SK-N-MC (cell line): ENCODE data around the gene COPZ1.
A peak's percentile ranks its signal among the peaks of the same experiment; 100 is the strongest.

Experiments used
- EZH2 ChIP-seq: fragments of 200-600 bp; sonication (generic); IDR thresholded peaks from one replicate; pipeline ENCODE4 v1.6.1; 2017; ENCODE audit warnings: antibody characterized with exemption
- FOXP2 ChIP-seq: optimal IDR thresholded peaks from 2 replicates; pipeline ENCODE3; 2011; ENCODE audit warnings: mild to moderate bottlenecking, moderate library complexity; ENCODE audit not compliant: insufficient read depth; ENCODE audit errors: extremely low read length, control extremely low read depth
- POLR2AphosphoS5 ChIP-seq: IDR thresholded peaks from 2 replicates; pipeline ENCODE4 v1.6.1; 2012; ENCODE audit warnings: mild to moderate bottlenecking, low read depth, low read length, borderline replicate concordance

DNA sequence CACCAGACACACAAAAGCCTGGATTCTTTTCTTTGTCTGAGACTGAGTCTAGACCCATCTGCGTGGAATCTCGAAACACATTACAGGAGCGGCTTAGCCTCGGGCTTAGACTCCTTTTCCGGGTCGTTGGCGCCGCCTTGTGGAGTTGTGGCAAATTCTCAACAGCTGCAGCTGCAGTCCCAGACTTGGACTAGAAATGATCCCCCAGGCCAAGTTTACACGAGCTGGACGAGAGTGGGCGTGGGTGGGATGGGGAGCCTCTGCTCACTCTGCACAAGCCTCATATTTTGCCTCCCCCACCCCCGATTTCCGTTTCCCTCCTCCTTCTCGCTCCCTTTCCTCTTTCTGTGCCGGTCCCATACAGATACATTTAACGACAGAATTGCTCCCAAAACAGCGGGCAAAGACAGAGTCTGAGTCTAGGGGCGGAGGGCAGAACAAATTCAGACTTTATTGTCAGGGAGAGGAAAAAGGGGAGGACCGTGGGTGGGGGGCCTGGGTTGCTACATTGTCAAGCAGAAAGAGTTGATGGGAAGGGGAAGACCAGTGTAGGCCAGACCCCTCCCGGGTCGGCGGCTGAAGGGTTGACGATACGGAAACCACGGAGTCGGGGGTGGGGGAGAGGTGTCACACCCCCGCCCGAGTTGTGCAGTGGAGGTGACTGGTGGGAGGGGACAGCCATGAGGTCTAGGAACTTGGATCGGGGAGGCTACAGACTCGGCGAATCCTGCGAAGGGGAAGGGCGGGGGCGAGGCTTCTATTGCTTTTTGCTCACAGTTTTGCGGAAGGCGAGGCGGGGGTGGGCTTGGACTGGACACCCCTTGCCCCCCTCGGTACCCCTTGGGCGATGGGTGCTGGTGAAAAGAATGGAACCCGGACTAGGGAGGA, 44.0 kb downstream of the COPZ1 start:
- TF ChIP-seq POLR2AphosphoS5 (no peak; the same call in 1 of the 2 replicates), EZH2 (no peak), FOXP2 (peak; percentile 48)
